K562 (cell line): ENCODE data around the gene SLIT1.

ENCODE experiments used
- BHLHE40 ChIP-seq: IDR thresholded peaks from 2 replicates; pipeline ENCODE4 v1.6.1; 2011; ENCODE audit warnings: low read length, improper control_type of control experiment
- EZH2 ChIP-seq: IDR thresholded peaks from 2 replicates; pipeline ENCODE4 v1.6.1; 2012; ENCODE audit warnings: low read depth, mild to moderate bottlenecking, inconsistent platforms, low read length, borderline replicate concordance
- MAX ChIP-seq: sonication (generic); formaldehyde crosslinking; IDR thresholded peaks from 2 replicates; pipeline ENCODE4 v1.9.0; 2022; ENCODE audit warnings: mild to moderate bottlenecking, missing genetic modification reagents
- RCOR1 ChIP-seq, 2 experiments: IDR thresholded peaks; 2 replicates each; pipeline ENCODE4 v1.6.1; 2012; ENCODE audit warnings: low read depth in 2 of 2, low read length in 2 of 2, borderline replicate concordance in 1 of 2, improper control_type of control experiment in 1 of 2
- SMARCB1 ChIP-seq: IDR thresholded peaks from 2 replicates; pipeline ENCODE4 v1.6.1; 2011; ENCODE audit warnings: improper control_type of control experiment, low read depth; ENCODE audit not compliant: insufficient read length
- ZNF121 ChIP-seq: sonication (generic); formaldehyde crosslinking; conservative IDR thresholded peaks from 2 replicates; pipeline ENCODE4 v1.8.0; 2022; ENCODE audit warnings: missing genetic modification reagents
- ZNF134 ChIP-seq: fragments of 250-450 bp; sonication (Bioruptor Pico); conservative IDR thresholded peaks from 2 replicates; pipeline ENCODE4 v1.4.0; 2020
- ZNF354B ChIP-seq: fragments of 250-450 bp; sonication (Bioruptor Pico); IDR thresholded peaks from 2 replicates; pipeline ENCODE4 v1.4.0; 2020
- ZNF408 ChIP-seq: fragments of 250-450 bp; sonication (Bioruptor Pico); IDR thresholded peaks from 2 replicates; pipeline ENCODE4 v1.4.0; 2020; ENCODE audit warnings: low read depth, mild to moderate bottlenecking, moderate library complexity
- TF ChIP-seq, protein P1 (sequence below): fragments of 450-650 bp; IDR thresholded peaks from 2 replicates; pipeline ENCODE4 v1.7.1; 2018; ENCODE audit warnings: mild to moderate bottlenecking, low read depth; ENCODE audit not compliant: partially characterized antibody
- TF ChIP-seq, protein P2 (sequence below), 3 experiments: IDR thresholded peaks in 2 of 3; conservative IDR thresholded peaks in 1 of 3; 2 replicates each; pipeline ENCODE4 v1.5.1; 2011 to 2012; ENCODE audit warnings: low read length in 3 of 3, mild to moderate bottlenecking in 3 of 3, control low read depth in 2 of 3, improper control_type of control experiment in 1 of 3, inconsistent platforms in 1 of 3, low read depth in 1 of 3, mixed read lengths in 1 of 3, moderate library complexity in 1 of 3; ENCODE audit not compliant: insufficient read depth in 2 of 3

DNA sequence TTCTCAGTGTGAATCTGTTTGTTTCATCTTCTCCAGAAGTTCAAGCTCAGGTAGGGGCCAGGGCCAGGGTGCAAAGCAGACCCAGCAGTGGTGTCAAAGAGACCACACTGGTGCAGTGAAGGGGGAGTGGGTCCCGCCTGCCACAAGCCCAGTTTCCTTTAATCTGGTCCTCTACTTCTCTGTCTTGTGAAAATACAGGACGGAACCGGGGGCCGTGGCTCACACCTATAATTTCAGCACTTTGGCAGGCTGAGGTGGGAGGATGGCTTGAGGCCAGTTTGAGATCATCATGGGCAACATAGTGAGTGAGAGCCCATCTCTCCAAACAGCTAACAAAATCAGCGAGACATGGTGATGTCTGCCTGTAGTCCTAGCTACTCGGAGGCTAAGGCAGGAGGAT is 109.0 kb downstream of the SLIT1 start:
- TF ChIP-seq BHLHE40 (no peak), SMARCB1 (no peak), MAX (CRISPR knock-in tag) (no peak), ZNF408 (no peak), ZNF134 (CRISPR knock-in tag) (no peak), ZNF121 (CRISPR knock-in tag) (no peak), ZNF354B (CRISPR knock-in tag) (no peak), RCOR1 (IDR thresholded peaks at IDR 0.05; ENCODE audit: borderline replicate concordance in 1 of 2, low read depth in 2 of 2, low read length in 2 of 2) (no peak), EZH2 (no peak)
- TF ChIP-seq, protein P1, sequence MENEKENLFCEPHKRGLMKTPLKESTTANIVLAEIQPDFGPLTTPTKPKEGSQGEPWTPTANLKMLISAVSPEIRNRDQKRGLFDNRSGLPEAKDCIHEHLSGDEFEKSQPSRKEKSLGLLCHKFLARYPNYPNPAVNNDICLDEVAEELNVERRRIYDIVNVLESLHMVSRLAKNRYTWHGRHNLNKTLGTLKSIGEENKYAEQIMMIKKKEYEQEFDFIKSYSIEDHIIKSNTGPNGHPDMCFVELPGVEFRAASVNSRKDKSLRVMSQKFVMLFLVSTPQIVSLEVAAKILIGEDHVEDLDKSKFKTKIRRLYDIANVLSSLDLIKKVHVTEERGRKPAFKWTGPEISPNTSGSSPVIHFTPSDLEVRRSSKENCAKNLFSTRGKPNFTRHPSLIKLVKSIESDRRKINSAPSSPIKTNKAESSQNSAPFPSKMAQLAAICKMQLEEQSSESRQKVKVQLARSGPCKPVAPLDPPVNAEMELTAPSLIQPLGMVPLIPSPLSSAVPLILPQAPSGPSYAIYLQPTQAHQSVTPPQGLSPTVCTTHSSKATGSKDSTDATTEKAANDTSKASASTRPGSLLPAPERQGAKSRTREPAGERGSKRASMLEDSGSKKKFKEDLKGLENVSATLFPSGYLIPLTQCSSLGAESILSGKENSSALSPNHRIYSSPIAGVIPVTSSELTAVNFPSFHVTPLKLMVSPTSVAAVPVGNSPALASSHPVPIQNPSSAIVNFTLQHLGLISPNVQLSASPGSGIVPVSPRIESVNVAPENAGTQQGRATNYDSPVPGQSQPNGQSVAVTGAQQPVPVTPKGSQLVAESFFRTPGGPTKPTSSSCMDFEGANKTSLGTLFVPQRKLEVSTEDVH = no peak
- TF ChIP-seq, protein P2, sequence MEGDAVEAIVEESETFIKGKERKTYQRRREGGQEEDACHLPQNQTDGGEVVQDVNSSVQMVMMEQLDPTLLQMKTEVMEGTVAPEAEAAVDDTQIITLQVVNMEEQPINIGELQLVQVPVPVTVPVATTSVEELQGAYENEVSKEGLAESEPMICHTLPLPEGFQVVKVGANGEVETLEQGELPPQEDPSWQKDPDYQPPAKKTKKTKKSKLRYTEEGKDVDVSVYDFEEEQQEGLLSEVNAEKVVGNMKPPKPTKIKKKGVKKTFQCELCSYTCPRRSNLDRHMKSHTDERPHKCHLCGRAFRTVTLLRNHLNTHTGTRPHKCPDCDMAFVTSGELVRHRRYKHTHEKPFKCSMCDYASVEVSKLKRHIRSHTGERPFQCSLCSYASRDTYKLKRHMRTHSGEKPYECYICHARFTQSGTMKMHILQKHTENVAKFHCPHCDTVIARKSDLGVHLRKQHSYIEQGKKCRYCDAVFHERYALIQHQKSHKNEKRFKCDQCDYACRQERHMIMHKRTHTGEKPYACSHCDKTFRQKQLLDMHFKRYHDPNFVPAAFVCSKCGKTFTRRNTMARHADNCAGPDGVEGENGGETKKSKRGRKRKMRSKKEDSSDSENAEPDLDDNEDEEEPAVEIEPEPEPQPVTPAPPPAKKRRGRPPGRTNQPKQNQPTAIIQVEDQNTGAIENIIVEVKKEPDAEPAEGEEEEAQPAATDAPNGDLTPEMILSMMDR (IDR thresholded peaks at IDR 0.05 in 2 of 3, conservative IDR thresholded peaks at IDR 0.05 in 1 of 3; ENCODE audit: insufficient read depth in 2 of 3, low read depth in 1 of 3, low read length in 3 of 3) = no peak
